ENCODE measurements around the gene PDE4D.
"Not testable (repeated sequence)": the region's sequence is repeated elsewhere in the genome, so short reads cannot be mapped to it uniquely, and the experiment has no call there.

PDE4D gene

DNA sequence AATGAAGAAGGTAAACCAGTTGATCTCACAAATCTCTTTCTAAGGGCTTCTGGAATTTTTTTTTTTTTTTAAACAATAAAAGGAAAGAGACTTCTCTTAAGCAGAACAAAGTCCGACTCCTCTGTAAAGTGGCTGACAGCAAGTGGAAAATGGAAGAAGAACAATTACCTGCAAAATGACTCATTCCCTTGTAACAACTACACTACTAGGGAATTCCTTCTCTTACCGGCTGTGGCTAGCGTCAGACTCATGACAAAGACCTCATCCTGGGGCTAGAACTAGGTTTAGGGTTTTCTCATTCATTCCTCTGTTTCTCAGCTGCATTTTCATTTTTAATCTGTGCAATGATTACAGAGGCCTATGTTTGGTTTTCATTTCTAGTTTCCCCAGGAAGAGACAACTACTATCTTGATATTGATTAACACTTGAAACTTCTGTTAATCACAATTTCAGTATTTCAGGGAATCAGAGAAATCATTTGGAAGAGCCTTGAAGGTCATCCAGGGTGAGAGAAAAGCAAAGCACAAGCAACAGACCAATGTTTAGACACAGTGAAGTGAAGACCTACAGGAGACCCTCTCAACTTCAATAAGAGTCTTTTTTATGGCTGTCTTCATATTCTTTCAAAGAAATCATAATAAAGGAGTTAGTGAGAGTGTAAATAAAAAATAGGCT lies 872.8 kb downstream of the PDE4D start:
- DNase-seq: no peak

DNA sequence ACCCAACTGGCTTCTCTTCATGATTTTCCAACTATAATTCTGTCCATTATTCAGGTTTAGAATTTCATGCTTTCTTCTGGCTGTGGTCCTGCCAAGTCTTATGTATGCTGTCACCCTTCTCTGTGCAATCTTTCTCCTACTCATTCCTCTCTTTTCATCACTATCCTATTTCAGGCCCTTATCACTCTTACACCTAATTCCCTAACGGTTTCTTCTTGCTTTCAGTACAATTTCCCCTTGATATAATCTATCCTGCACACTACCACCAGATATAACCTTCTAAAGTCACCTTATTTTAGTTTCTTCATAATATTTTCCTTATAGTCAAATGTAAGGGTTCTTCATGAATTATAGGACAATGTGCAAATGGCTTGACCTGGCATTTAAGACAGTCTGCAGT lies 874.4 kb downstream of the PDE4D start:
- DNase-seq: no peak

DNA sequence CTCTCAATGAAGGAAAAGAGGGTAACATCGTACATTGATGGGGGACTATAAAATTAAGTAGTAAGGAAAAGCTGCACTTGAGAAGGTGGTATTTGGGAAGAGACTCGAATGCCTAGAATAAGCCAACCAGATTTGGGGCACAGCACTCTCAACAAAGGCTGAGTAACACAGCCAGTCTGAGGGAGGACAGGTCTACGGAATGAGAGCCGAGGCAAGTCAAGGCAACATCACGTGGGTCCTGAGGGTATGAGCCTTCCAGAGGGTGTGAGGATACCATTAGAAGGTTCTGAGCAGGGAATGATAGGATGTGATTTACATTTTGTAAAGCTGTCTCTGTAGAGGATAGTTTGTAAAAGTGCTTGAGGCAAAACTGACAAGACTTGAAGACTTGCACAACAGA lies 876.6 kb downstream of the PDE4D start:
- no peak for DNase-seq

DNA sequence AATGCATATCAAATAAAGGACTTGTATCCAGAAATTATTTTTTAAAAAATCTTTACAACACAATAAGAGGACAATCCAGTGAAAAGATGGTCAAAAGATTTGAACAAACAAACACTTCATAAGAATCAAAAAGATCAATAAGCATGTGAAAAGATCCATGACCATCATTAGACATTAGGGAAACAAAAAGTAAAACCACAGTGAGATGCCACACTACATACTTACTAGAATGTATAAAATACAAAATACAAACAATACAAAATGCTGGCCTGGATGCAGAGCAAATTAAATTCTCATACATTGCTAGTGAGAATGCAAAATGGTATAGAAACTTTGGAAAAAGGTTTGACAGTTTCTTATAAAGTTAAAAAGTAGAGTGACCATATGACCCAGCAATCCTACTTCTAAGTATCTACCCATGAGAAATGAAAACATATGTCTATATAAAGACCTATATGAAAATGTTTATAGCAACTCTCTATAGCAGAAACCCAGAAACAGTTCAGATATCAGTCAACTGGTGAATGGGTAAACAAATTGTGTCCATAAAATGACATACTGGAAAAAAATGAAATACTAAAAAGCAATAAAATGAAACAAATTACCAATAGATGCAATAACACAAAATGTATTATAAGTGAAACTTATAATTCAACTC lies 884.6 kb downstream of the PDE4D start:
- no peak for DNase-seq

DNA sequence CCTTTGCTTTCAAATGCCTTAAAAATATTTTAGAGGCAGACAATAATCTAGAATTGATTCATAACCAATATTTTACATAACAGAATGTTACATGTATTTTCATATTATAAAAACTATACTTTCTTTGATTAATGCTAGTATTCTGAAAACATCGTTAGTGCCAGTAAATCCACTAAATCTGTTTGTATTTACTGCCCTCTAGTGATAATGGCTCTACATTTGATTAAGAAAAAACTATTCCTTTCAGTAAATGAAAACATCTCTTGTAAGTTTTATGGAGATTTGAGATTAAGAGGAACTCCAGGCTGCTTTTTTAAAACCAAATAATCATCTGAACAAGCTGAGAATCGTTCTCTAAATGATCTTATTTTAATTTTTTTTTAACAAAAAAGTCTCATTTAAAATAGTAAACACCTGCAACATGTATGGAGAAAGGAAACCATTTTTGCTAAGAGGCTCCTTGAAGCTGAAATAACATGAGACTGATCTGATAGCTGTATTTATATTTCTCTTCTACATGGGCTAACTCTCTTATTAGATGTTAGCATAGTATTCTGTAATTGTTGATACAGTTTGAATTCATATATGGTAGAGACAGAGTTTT lies 886.0 kb downstream of the PDE4D start:
- DNase-seq: no peak

DNA sequence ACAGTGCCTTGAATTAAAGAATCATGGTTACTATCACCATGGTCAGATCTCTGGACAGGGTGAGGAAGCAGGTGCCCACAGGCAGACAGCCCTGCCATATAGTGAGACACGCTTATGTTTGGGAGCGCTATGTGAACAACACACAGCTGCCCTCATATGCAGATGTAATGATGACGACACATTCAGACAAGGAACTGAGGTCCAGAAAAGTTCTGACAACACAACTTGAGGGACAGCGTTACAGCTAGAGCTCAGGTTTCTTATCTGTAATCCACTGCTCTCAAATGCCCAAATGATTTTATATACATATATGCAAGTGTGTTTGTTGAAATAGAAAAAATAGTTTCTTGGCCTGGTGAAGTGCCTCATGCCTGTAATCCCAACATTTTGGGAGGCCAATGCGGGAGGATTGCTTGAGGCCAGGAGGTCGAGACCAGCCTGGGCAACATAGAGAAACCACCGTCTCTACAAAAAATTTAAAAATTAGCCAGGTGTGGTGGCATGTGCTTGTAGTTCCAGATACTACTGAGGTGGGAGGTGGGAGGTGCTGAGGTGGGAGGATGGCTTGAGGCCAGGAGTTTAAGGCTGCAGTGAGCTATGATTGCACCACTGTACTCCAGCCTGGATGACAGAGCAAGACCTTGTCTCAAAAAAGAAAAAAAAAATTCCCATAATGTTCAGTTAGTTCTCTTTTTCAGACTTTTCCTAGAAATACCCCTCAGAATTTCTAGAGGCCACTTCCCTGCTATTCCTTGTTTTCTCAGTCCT lies 887.4 kb downstream of the PDE4D start:
- no peak for DNase-seq

DNA sequence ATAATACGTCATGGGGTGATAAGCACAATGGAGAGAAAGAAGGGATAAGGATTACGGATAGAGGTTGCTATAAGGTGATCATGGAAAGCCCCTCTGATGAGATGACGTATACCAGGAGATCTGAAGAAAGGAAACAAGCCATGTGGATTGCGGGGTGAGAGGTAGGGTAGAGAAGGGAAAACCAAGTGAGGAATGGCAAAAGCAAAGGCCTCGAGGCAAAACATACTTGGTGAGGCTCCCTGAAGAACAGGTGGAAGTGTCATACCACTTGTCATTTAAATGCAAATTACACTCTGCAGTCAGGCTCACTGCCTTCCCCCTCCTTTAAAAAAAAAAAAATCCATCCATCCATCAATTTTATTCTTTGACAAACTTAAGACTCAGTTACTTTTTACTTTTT lies 889.9 kb downstream of the PDE4D start:
- DNase-seq: no peak

DNA sequence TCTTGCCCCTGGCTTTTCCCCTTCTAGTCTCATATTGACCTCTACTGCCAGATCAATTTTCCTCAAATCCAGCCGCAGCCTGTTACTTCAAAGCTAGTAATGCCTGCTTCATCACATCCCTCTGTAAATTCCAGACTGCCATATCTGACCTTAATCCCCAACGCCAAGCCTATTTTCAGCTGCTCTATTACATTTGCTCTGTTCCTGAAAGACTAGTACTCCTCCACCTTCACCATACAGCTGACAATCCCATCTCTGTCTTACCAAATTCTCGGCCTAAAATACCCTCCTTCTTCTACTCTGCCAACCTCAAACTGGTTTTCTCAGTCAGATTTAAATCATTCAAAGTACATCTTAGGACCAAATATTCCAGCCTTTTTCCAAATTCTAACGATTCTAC lies 890.4 kb downstream of the PDE4D start:
- no peak for DNase-seq

DNA sequence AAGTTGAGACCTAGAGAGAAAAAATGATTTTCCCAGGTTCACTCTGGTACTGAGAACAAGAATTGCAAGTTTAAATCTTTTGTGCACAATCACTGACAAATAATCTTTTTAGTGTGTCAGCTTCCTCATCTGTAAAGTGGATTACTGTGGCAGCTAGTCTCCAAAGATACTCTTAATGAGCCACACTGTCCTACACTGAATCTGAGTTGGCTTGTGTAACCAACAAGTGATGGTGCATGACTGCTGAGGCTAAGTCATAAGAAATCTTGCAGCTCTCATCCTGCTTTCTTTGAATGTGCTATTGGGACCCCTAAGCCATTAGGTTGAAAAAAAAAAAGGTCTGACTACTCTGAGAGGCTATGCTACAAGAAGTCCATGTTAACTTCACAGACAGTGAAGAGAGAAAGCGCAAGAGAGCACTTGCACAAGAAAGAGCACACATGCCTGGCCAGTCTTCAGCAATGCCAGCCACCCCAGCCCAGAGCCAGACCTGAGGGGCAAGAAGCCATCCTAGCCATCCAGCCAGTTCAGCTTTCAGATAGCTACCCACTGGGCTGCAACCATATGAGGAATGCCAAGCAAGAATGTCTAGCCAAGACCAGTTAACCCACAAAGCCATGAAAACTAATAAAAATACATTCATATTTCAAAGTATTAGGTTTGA lies 891.2 kb downstream of the PDE4D start:
- DNase-seq: no peak

DNA sequence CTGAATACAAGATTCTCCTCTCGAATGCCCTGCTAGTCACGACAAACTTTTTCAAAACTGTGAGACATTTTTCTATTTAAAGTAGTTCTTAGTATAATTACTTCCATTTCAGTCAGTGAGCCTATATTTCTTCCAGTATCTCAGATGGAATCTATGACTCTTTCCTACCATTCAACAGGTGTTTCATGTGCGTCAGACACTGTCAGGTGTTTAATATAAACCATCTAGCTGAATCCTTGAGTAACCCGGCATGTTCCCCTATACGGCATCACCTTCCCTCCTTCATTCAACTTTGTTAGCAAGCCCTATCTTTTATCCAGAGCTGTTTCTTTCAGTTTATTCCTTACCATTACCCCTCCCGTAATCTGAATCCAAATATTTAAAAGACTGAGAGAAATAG lies 891.8 kb downstream of the PDE4D start:
- no peak for DNase-seq

DNA sequence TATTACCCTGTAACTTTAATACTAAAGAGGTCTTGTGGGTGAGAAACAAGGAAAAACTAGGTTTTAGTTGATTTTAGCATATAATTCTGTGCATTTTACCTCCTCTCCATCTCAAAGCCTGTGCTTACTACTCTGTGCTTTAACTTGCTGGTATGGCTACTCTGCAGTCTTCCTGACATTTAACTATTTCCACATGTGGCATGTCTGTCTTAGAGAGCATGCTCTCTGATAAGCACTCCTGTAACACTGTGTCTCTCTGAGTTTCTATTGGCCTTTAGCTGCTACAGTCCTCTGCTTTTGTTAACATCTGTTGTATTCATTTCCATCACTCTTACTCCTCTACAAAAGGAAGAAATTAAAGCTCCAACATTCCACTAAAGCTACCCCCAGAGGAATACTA lies 892.4 kb downstream of the PDE4D start:
- DNase-seq: no peak

DNA sequence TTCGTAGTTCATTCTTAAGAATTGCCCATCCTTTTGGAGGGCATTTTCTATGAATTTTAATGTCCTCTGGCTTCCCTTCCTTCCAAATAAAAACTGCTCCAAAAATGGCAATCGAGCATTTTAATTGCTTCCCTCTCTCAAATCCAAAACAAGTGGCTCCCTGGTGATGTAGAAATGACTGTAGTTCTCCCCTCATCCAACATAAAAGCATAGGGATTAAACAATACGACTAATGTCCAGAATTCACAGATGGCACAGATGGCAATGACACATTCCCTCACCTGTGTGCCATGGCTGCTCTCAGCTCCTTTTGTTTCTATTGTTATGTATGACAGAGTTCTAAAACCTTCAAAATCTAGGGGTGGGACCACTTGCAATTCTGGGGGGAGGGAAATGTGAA lies 893.3 kb downstream of the PDE4D start:
- no peak for DNase-seq

DNA sequence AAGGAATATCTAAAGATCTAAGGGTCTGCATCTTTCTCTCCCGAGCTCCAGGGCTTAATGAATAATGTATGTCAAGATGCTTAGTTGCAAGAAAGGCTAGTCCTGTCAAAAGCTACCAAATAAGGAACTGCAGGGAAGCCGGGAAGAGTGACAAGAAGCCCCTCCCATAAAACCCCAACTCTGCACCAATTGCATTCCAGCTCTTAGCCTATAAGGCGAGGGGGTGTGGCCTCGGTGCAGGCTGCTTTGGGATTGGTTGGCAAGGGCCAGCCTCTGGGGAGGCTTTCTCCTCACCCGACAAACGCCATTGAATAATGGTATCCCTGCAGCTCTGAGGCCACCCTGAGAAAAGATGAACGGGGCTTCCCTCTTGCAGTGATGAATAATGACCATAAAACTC lies 893.7 kb downstream of the PDE4D start:
- DNase-seq: no peak

DNA sequence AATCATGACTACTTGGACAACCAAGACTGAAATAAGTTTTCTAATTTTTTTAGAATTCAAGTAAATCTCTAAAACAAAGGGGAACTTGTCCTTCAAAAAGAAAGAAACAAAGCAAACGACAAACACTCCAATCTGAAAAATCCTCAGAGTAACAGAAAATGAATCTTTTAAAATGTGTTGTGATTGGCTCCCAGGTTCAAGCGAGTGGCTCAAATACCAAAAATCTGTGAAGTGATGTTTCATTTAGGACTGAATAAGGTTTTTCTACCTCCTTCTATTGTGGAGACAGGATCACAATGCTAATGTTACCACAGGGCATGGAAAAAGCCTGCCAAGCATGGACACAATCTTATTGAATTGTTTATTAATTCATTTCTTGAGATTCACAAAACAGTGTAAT lies 895.0 kb downstream of the PDE4D start:
- DNase-seq: no peak

DNA sequence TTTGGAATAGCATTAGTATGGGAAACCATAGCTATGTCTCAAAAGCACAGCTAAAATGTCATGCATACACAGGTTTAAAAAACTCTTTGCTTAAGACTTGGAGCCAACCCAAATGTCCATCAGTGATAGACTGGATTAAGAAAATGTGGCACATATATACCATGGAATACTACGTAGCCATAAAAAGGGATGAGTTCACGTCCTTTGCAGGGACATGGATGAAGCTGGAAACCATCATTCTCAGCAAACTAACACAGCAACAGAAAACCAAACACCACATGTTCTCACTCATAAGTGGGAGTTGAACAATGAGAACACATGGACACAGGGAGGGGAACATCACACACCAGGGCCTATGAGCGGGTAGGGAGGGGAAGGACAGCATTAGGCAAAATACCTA lies 897.7 kb downstream of the PDE4D start:
- DNase-seq: not testable (repeated sequence)

DNA sequence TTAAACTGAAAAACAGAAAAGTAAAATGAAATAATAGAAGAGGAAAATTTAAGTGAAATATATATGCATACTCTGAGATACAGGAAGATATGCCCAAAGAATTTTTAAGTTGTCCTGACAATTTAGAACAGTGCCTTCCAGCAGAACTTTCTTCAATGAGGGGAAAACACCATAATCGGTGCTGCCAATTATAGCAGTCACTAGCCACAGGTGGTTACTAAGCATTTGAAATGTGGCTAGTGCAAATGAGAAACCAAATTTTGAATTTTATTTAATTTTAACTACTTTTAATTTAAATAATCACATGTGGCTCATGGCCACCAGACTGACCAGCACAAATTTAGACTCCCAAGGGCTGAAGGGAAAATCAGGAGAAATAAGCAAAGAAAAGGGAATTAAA lies 900.1 kb downstream of the PDE4D start:
- no peak for DNase-seq

DNA sequence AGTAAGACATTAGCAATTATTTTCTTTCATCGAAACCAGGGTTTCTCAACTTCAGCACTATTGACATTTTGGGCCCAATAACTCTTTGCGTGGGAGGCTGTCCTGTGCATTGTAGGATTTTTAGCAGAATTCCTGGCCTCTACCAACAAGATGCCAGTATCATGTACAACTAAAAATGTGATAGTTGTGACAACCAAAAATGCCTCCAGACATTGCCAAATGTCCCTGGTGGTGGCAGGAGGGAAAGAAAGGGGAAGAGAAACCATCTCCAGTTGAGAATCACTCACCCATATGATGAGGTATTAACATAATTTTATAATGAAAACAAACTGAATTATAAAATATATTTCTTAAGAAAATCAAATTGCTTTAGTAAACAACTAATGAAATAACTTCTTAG lies 904.6 kb downstream of the PDE4D start:
- no peak for DNase-seq

DNA sequence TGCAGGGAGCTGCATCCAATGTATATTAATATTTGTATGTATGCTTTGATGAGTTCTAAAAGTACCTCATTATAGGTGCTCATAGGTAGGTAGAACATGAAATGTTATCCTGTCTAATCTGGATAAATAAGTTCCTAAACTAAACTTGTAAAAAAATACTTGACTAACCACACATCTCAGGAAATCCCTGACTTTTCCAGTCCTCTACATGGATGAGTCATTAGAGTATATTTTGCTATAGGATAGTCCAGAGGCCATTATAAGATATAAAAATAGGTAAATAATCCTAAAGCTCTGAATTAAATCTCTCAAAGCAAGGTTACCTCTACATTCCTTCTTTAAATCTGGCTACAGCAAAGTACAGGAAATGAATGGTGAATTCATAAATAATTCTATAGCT lies 906.3 kb downstream of the PDE4D start:
- no peak for DNase-seq

DNA sequence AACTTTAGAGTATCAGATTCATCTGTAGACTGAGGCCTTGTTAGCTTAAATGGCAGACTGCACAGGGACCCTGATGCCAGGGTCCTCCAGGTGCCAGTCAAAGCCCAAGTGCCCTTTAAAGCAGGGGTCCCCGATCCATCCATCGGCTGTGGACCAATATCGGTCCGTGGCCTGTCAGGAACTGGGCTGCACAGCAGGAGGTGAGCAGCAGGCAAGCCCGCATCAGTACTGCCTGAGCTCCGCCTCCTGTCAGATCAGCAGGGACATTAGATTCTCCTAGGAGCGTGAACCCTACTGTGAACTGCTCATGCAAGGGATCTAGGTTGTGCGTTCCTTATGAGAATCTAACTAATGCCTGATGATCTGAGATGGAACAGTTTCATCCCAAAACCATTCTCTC lies 907.2 kb downstream of the PDE4D start:
- DNase-seq: no peak

DNA sequence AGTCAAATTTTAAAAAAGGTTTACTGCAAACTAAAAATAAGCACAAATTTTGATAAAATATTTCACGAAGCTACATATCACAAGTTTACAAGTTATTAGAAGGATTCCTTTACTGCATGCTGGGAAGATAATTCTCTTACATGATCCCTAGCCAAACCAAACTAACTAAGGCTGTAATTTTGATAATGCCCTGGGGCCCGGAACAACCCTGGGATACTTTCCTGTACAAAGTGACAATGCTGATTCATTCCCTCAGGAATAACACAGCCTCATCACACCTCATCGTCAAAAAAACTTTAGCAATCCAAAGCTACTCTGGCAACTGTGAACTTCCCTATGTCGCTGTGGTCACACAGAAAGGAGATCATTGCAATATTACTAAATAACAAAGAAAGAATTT lies 907.8 kb downstream of the PDE4D start:
- no peak for DNase-seq

DNA sequence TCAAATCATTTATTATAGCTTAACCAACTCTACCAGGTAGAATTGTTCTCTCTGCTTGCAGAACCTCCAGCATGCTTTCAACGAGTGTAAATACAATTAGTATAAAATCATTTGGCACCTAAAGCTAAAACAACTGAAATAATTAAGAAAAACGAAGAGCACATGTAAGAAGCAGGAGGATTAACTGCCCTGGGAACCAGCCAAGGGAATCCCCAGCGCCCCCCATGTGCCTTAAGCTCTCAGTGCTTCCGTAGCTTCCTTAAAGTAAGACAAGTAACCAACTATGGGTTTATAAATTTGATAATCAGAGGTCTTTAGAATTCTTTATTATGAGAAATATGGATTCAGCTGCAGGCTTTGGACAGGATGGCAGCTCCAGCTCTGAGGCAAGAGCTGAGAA lies 908.2 kb downstream of the PDE4D start:
- DNase-seq: no peak

DNA sequence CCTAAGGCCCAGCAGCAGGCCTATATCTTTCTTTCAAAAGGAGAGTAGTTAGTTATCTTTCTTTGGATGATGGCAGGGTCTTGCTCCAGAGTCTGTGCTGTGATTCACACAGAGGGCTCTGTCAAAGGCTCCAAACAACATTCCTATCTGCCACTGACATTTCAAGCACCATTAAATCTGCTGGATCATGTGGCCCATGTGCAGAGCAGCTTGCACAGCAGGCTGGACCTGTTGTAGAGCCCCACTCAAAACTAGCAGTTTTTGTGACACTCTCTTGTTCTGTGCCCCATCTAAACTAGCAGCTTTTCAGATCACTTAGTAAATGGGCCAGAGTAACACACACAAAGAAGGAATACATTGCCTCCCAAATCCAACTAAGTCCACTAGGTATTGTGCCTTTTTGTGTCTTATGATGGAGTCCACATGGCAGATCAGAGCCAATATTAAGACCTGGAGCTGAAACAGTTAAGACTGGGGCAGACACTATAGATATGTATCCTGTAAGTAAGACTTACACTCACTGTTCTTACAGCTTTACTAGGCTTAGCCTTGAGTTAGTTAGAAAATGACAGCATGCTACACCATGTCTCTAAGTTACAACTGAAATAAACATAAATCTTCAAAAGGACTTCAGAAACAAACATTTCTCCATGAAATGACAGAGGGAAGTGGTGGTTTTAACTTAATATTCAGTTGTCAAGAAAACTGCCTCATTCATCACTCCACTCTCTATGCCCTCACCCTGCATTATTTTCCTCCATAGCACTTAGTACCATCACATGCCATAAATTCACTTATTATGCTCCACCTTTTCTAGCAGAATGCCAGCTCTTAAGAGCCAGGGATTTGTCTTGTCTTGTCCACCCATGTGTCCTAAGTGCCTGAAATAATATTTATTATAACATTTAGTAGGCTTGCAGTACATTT lies 909.7 kb downstream of the PDE4D start:
- no peak for DNase-seq

All from NCI-H2081 treated with DMSO at 0.1 percent for 48 hours (cell line).